A549 (cell line): Measurements from ENCODE around the gene IPO4.

Experiments
- TF ChIP-seq, protein P1 (sequence below): fragments of >200 bp; sonication (Bioruptor Twin); formaldehyde crosslinking; IDR thresholded peaks from 2 replicates; pipeline ENCODE4 v1.6.1; 2016
- TF ChIP-seq, protein P2 (sequence below): IDR thresholded peaks from 2 replicates; pipeline ENCODE4 v1.6.1; 2012; ENCODE audit warnings: low read depth, borderline replicate concordance
- TF ChIP-seq, protein P3 (sequence below): fragments of >200 bp; sonication (Bioruptor Twin); formaldehyde crosslinking; IDR thresholded peaks from 3 replicates; pipeline ENCODE4 v1.5.1; 2016

DNA sequence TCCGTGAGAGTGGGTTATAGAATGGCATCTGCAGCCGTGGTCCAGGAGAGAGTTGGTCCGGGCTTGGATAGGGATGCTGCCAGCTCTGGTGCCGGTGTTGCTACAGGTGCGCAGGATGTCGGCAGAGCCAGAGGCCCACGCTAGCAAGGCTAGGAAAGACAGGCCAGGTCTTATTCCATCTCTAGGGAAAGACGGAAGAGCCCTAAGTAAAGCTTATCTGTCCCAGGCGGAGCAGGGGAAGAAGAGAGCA, 53.1 kb downstream of the IPO4 start:
- TF ChIP-seq, protein P1, sequence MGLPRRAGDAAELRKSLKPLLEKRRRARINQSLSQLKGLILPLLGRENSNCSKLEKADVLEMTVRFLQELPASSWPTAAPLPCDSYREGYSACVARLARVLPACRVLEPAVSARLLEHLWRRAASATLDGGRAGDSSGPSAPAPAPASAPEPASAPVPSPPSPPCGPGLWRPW: no peak
- TF ChIP-seq, protein P2, sequence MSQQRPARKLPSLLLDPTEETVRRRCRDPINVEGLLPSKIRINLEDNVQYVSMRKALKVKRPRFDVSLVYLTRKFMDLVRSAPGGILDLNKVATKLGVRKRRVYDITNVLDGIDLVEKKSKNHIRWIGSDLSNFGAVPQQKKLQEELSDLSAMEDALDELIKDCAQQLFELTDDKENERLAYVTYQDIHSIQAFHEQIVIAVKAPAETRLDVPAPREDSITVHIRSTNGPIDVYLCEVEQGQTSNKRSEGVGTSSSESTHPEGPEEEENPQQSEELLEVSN: no peak
- TF ChIP-seq, protein P3, sequence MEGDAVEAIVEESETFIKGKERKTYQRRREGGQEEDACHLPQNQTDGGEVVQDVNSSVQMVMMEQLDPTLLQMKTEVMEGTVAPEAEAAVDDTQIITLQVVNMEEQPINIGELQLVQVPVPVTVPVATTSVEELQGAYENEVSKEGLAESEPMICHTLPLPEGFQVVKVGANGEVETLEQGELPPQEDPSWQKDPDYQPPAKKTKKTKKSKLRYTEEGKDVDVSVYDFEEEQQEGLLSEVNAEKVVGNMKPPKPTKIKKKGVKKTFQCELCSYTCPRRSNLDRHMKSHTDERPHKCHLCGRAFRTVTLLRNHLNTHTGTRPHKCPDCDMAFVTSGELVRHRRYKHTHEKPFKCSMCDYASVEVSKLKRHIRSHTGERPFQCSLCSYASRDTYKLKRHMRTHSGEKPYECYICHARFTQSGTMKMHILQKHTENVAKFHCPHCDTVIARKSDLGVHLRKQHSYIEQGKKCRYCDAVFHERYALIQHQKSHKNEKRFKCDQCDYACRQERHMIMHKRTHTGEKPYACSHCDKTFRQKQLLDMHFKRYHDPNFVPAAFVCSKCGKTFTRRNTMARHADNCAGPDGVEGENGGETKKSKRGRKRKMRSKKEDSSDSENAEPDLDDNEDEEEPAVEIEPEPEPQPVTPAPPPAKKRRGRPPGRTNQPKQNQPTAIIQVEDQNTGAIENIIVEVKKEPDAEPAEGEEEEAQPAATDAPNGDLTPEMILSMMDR: no peak
